ENCODE measurements around the gene SIAH1.
"Not testable (repeated sequence)": the region's sequence is repeated elsewhere in the genome, so short reads cannot be mapped to it uniquely, and the experiment has no call there.

DNA sequence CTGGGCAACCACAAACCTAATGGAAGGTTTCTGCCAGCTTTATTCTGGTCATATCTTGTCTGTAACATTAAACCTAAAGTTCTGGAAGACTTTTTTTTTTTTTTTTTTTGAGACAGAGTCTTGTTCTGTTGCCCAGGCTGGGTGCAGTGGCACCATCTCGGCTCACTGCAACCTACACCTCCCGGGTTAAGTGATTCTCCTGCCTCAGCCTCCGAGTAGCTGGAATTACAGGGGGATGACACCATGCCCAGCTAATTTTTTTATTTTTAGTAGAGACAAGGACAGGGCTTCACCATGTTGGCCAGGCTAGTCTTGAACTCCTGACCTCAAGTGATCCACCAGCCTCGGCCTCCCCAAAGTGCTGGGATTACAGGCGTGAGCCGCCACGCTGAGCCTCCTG, 7.9 kb downstream of the SIAH1 start:
- TF ChIP-seq CTCF (IDR thresholded peaks at IDR 0.05; ENCODE audit: insufficient read depth, low read length, poor library complexity, severe bottlenecking); EZH2phosphoT487 (conservative IDR thresholded peaks at IDR 0.05; ENCODE audit: low read length): not testable (repeated sequence)
